GM12873 (cell line): ENCODE data around the gene OSBPL9.

Source experiments
- TF ChIP-seq, protein P1 (sequence below): IDR thresholded peaks from 2 replicates; pipeline ENCODE4 v1.5.1; 2012; ENCODE audit warnings: low read depth, mild to moderate bottlenecking, moderate library complexity, low read length, control low read depth; ENCODE audit not compliant: insufficient read depth; ENCODE audit errors: missing control alignments

OSBPL9 gene

DNA sequence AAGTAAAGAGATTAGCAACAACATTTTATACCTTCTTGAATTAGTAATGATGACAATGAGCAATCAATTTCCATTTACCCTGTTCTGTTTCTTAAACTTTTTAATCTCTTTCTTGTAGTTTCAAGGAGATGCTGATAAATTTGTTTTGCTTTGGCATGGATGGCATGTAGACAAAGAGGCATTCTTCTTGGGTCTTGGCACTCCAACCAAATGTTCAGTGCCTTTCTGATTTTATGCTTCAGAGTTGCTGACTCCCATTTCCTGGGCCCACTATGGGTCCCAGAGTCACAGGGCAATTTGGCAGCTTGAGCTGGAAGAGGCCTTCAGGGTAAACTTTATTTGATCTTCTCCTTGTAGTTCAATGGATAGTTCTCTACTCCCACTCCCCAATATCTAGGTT lies 42.1 kb upstream of the OSBPL9 start:
- TF ChIP-seq, protein P1, sequence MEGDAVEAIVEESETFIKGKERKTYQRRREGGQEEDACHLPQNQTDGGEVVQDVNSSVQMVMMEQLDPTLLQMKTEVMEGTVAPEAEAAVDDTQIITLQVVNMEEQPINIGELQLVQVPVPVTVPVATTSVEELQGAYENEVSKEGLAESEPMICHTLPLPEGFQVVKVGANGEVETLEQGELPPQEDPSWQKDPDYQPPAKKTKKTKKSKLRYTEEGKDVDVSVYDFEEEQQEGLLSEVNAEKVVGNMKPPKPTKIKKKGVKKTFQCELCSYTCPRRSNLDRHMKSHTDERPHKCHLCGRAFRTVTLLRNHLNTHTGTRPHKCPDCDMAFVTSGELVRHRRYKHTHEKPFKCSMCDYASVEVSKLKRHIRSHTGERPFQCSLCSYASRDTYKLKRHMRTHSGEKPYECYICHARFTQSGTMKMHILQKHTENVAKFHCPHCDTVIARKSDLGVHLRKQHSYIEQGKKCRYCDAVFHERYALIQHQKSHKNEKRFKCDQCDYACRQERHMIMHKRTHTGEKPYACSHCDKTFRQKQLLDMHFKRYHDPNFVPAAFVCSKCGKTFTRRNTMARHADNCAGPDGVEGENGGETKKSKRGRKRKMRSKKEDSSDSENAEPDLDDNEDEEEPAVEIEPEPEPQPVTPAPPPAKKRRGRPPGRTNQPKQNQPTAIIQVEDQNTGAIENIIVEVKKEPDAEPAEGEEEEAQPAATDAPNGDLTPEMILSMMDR = no peak

DNA sequence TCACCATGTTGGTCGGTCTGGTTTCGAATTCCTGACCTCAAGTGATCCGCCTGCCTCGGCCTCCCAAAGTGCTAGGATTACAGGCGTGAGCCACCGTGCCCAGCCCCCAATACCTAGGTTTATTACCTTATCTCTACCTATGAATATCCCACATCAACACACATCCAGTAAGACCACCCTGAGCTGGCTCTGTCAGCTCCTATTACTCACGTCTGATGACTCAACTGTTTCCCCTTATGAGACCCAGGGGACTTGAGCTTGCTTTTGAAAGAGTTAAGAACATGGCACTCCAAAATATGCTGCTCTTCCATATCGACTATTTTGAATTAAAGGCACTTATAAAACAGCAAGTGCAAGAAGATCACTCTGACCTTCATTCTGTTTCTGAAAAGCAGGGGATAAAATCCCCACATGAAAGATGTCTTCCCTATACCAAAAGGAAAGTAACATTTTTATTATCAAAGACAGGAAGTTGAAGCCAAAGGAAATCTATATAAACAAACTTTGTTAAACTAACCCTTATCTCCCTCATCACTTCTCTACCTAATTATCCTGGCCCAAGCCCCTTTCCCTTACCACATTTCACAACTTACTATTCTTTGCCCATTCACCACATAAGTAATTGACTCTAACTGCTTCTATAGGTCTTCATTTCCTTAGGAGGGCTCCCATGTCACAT lies 41.3 kb upstream of the OSBPL9 start:
- TF ChIP-seq, protein P1 = no peak

DNA sequence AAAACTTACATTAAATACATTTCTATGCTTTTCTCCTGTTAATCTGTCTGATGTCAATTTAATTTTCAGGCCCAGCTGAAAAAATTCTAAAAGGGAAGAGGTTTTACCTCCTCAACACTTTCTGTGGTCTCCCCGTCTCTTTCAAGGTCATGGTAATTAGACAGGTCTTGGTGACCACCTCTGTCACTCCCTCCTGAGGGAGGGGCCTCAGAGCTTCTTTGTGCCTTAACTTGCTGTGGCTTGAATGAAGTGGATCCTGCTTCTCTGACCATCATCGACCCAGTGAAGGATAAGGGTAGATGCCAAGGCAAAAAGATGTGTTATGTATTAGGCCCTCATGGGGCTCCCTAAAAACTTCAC lies 40.8 kb upstream of the OSBPL9 start:
- TF ChIP-seq, protein P1 = no peak

DNA sequence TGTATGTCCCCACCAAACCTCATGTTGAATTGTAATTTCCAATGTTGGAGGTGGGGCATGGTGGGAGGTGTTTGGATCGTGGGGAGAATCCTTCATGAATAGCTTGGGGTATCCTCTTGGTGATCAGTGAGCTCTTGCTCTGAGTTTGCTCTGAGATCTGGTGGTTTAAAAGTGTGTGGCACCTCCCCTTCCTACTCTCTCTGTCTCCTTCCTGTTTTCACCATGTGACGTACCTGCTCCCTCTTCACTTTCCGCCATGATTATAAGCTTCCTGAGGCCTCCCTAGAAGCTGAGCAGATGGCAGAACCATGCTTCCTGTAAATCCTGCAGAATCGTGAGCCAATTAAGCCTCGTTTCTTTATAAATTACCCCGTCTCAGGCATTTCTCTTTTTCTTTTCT lies 40.0 kb upstream of the OSBPL9 start:
- TF ChIP-seq, protein P1 = no peak

DNA sequence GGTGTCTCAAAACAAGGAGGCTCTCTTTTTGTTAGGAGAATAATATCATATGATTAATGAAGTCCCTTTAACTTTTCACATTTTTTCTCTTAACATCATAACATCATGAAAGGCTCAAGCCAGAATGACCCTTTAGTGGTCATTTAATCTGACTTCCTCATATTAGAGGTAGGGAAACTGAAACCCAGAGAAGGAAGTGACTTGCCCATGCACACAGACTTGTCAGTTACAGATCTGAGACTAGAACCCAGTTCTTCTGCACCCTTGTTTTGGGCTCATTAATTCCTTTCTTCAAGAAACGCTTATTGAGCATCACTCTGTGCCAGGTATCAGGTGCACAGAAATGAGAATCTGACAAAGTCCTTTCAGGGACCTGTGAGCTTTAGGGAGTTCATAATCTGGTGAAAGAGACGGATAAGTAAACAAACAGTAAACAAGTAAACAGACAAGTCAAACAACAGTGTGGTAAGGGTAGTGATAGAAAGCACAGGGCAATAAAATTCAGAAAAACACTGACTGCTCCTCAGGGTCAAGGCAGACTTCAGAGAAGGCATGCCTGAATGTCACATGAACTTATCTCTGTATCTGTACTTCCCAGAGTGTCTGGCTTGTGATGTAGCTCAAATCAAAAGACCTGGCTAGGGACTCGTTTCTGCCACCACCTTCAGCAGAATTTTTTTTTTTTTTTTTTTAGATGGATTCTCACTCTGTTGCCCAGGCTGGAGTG lies 38.3 kb upstream of the OSBPL9 start:
- TF ChIP-seq, protein P1 = no peak

DNA sequence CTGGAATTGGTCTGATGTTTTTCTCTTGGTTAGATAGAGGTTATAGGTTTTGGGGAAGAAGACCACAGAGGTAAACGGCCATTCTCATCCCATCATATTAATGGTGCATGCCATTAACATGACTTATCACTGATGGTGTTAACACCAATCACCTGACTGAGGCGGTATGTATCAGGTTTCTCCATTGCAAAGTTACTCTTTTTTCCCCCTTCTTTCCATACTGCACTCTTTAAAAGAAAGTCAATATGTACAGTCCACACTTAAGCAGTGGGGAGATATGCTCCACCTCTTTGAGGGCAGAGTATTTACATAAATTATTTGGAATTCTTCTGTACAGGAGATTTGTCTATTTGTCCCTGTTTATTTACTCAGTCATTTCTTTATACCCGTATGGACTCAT lies 35.7 kb upstream of the OSBPL9 start:
- TF ChIP-seq, protein P1 = no peak

DNA sequence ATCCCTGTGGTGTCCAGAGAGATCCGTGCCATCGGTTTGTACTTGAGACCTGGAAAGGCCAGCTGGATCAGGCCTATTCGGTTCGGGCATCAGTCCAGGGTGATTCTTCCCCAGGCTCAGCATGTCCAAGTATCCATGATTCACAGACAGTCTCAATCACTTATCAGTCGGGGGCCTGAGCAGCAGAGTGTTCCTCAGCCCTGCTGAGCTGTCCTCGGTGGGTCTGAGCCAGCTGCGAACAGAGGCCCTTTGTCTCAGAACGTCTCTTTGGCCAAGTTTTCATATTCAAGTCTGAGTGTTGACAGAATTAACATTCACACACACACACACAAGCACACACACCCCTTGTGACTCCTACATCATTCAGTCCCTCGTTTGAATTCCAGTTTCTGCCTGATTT lies 33.4 kb upstream of the OSBPL9 start:
- TF ChIP-seq, protein P1 = no peak
